ENCODE results near the gene CHRNA9. TPM values are rescaled to one million over a fixed set of nuclear protein-coding genes. Genes with fewer than 3 reads are reported as not detected.

Gene CHRNA9
- total and polyA plus RNA-seq, 4 experiments from 2014 or later, result not detected

GRCh38 chr4:40325406-40326019 lies 9.6 kb upstream of the CHRNA9 start:
- ChIA-PET POLR2A (ENCODE audit: partially characterized antibody) (interaction anchor here (0.6 to 2.2 kb wide), 13 partner anchors 9 to 269 kb away, joined by 3 to 21 read pairs (median 4); partner anchors contain the start of gene N4BP2), CTCF (ENCODE audit: partially characterized antibody) (interaction anchor here (0.6 to 5.1 kb wide), 54 partner anchors 9 to 877 kb away, joined by 3 to 106 read pairs (median 4); partner anchors contain the start of genes CHRNA9, N4BP2, PDS5A and RHOH)
- Histone ChIP-seq H3K27ac (ENCODE audit: low read depth, low read length) (no peak overlapping the region), H3K36me3 (ENCODE audit: insufficient read depth, low read length) (no peaks in the 10 kb centered on the region), H3K9me3 (ENCODE audit: control insufficient read depth in 1 of 2, low read length in 2 of 2) (no peaks in the 10 kb centered on the region), H3K27me3 (ENCODE audit: insufficient read depth, low read length) (no peaks in the 10 kb centered on the region), H3K4me3 (ENCODE audit: low read length in 2 of 2) (no peak overlapping the region), H3K4me1 (ENCODE audit: insufficient read depth, low read length) (peaks cover 5% of the 10 kb centered on the region)
- Mint-ChIP-seq H3K4me1 (peaks cover 5 to 17% (median 6%) of the 10 kb centered on the region in 4 donors), H3K9me3 (no peaks in the 10 kb centered on the region), H3K27ac (peak overlapping the region in 5 of 7 donors; percentile 2 to 80 (median 48)), H3K27me3 (peaks cover 0 to 6% of the 10 kb centered on the region in 2 donors), H3K36me3 (no peaks in the 10 kb centered on the region), H3K4me3 (no peak overlapping the region)
- intact Hi-C loops (cut with micrococcal nuclease), result loop anchor here (1.0 to 5.0 kb wide), 7 partner anchors 8 to 856 kb away; partner anchors contain the start of genes N4BP2 and UBE2K
- DNase-seq, result peak; percentile 75 to 83 (median 79)

- H3K4me1 Mint-ChIP-seq, result peaks cover 4 to 10% (median 6%) of the 10 kb centered on the region in 4 donors
Measured at GRCh38 chr4:40327340-40327739, 7.8 kb upstream of the CHRNA9 start.

GRCh38 chr4:40328383-40328782 lies 6.8 kb upstream of the CHRNA9 start:
- POLR2A ChIA-PET (ENCODE audit: partially characterized antibody), result no interaction called here
- peaks cover 4 to 10% (median 6%) of the 10 kb centered on the region in 4 donors for H3K4me1 Mint-ChIP-seq
- no peak overlapping the region for H3K4me3 Mint-ChIP-seq
- Histone ChIP-seq H3K27ac (ENCODE audit: low read depth, low read length) (no peak overlapping the region), H3K27me3 (ENCODE audit: insufficient read depth, low read length) (no peaks in the 10 kb centered on the region), H3K9me3 (ENCODE audit: control insufficient read depth in 1 of 2, low read length in 2 of 2) (no peaks in the 10 kb centered on the region), H3K4me1 (ENCODE audit: insufficient read depth, low read length) (peaks cover 5% of the 10 kb centered on the region), H3K36me3 (ENCODE audit: insufficient read depth, low read length) (no peaks in the 10 kb centered on the region), H3K4me3 (ENCODE audit: low read length in 2 of 2) (no peak overlapping the region)
- H3K27me3 Mint-ChIP-seq, result peaks cover 3 to 9% of the 10 kb centered on the region in 2 donors
- CTCF ChIA-PET (ENCODE audit: partially characterized antibody), result interaction anchor here (1.0 to 5.1 kb wide), 3 partner anchors 11 to 859 kb away, joined by 3 to 106 read pairs (median 5); no protein-coding TSS in a partner anchor
- intact Hi-C loops (cut with micrococcal nuclease), result loop anchor here (5.0 kb wide), 1 partner anchor 631 kb away; the partner anchor contains the start of gene UBE2K
- DNase-seq, result no peak
- no peaks in the 10 kb centered on the region for H3K36me3 Mint-ChIP-seq
- H3K9me3 Mint-ChIP-seq, result no peaks in the 10 kb centered on the region
- no peak overlapping the region for H3K27ac Mint-ChIP-seq

More at GRCh38 chr4:40327340-40327739, 7.8 kb upstream of the CHRNA9 start:
- no peaks in the 10 kb centered on the region for H3K27me3 ChIP-seq (ENCODE audit: insufficient read depth, low read length)
- Mint-ChIP-seq H3K4me3 (no peak overlapping the region), H3K27me3 (peaks cover 3 to 9% of the 10 kb centered on the region in 2 donors), H3K27ac (no peak overlapping the region), H3K9me3 (no peaks in the 10 kb centered on the region), H3K36me3 (no peaks in the 10 kb centered on the region)
- H3K9me3 ChIP-seq (ENCODE audit: control insufficient read depth in 1 of 2, low read length in 2 of 2), result no peaks in the 10 kb centered on the region
- intact Hi-C loops (cut with micrococcal nuclease), result loop anchor here (5.0 kb wide), 1 partner anchor 630 kb away; the partner anchor contains the start of gene UBE2K
- ChIA-PET CTCF (ENCODE audit: partially characterized antibody) (interaction anchor here (2.6 to 5.1 kb wide), 4 partner anchors 11 to 271 kb away, joined by 60 to 106 read pairs (median 64); partner anchors contain the start of gene N4BP2), POLR2A (ENCODE audit: partially characterized antibody) (interaction anchor here (1.1 kb wide), 1 partner anchor 10 kb away, joined by 4 read pairs; no protein-coding TSS in a partner anchor)
- no peak for DNase-seq
- peaks cover 5% of the 10 kb centered on the region for H3K4me1 ChIP-seq (ENCODE audit: insufficient read depth, low read length)
- no peak overlapping the region for H3K27ac ChIP-seq (ENCODE audit: low read depth, low read length)
- no peaks in the 10 kb centered on the region for H3K36me3 ChIP-seq (ENCODE audit: insufficient read depth, low read length)
- no peak overlapping the region for H3K4me3 ChIP-seq (ENCODE audit: low read length in 2 of 2)

GRCh38 chr4:40329805-40330204 lies 5.3 kb upstream of the CHRNA9 start:
- Mint-ChIP-seq H3K36me3 (no peaks in the 10 kb centered on the region), H3K27me3 (peaks cover 3 to 9% of the 10 kb centered on the region in 2 donors), H3K4me1 (peaks cover 4 to 7% (median 5%) of the 10 kb centered on the region in 4 donors), H3K4me3 (no peak overlapping the region), H3K9me3 (no peaks in the 10 kb centered on the region), H3K27ac (no peak overlapping the region)
- POLR2A ChIA-PET (ENCODE audit: partially characterized antibody), result no interaction called here
- Histone ChIP-seq H3K27me3 (ENCODE audit: insufficient read depth, low read length) (no peaks in the 10 kb centered on the region), H3K36me3 (ENCODE audit: insufficient read depth, low read length) (no peaks in the 10 kb centered on the region), H3K4me1 (ENCODE audit: insufficient read depth, low read length) (peaks cover 5% of the 10 kb centered on the region), H3K27ac (ENCODE audit: low read depth, low read length) (no peak overlapping the region), H3K9me3 (ENCODE audit: control insufficient read depth in 1 of 2, low read length in 2 of 2) (no peaks in the 10 kb centered on the region), H3K4me3 (ENCODE audit: low read length in 2 of 2) (no peak overlapping the region)
- CTCF ChIA-PET (ENCODE audit: partially characterized antibody), result no interaction called here
- intact Hi-C loops (cut with micrococcal nuclease), result loop anchor here (5.0 kb wide), 1 partner anchor 633 kb away; the partner anchor contains the start of gene UBE2K
- DNase-seq, result no peak

- no peak overlapping the region for H3K27ac Mint-ChIP-seq
- H3K36me3 ChIP-seq (ENCODE audit: insufficient read depth, low read length), result no peaks in the 10 kb centered on the region
- peaks cover 0 to 1% (median under 1%) of the 10 kb centered on the region in 4 donors for H3K4me1 Mint-ChIP-seq
- CTCF ChIA-PET (ENCODE audit: partially characterized antibody), result no interaction called here
- H3K4me1 ChIP-seq (ENCODE audit: insufficient read depth, low read length), result no peaks in the 10 kb centered on the region
- peaks cover 3 to 9% of the 10 kb centered on the region in 2 donors for H3K27me3 Mint-ChIP-seq
- H3K4me3 ChIP-seq (ENCODE audit: low read length in 2 of 2), result no peak overlapping the region
- H3K9me3 Mint-ChIP-seq, result no peaks in the 10 kb centered on the region
- H3K36me3 Mint-ChIP-seq, result no peaks in the 10 kb centered on the region
- H3K27ac ChIP-seq (ENCODE audit: low read depth, low read length), result no peak overlapping the region
- H3K4me3 Mint-ChIP-seq, result no peak overlapping the region
- no peak for DNase-seq
- H3K9me3 ChIP-seq (ENCODE audit: control insufficient read depth in 1 of 2, low read length in 2 of 2), result no peaks in the 10 kb centered on the region
- POLR2A ChIA-PET (ENCODE audit: partially characterized antibody), result no interaction called here
- intact Hi-C loops (cut with micrococcal nuclease), result no loop called here
- H3K27me3 ChIP-seq (ENCODE audit: insufficient read depth, low read length), result no peaks in the 10 kb centered on the region
Measured at GRCh38 chr4:40330536-40330935, 4.6 kb upstream of the CHRNA9 start.

GRCh38 chr4:40331101-40331745 lies 3.9 kb upstream of the CHRNA9 start:
- Mint-ChIP-seq H3K9me3 (no peaks in the 10 kb centered on the region), H3K36me3 (no peaks in the 10 kb centered on the region), H3K27ac (no peak overlapping the region), H3K4me1 (no peaks in the 10 kb centered on the region), H3K4me3 (no peak overlapping the region), H3K27me3 (peaks cover 7 to 9% of the 10 kb centered on the region in 2 donors)
- Histone ChIP-seq H3K27me3 (ENCODE audit: insufficient read depth, low read length) (no peaks in the 10 kb centered on the region), H3K27ac (ENCODE audit: low read depth, low read length) (no peak overlapping the region), H3K4me1 (ENCODE audit: insufficient read depth, low read length) (no peaks in the 10 kb centered on the region), H3K36me3 (ENCODE audit: insufficient read depth, low read length) (no peaks in the 10 kb centered on the region), H3K9me3 (ENCODE audit: control insufficient read depth in 1 of 2, low read length in 2 of 2) (no peaks in the 10 kb centered on the region), H3K4me3 (ENCODE audit: low read length in 2 of 2) (no peak overlapping the region)
- CTCF ChIA-PET (ENCODE audit: partially characterized antibody), result interaction anchor here (1.4 kb wide), 1 partner anchor 275 kb away, joined by 4 read pairs; no protein-coding TSS in a partner anchor
- intact Hi-C loops (cut with micrococcal nuclease), result no loop called here
- POLR2A ChIA-PET (ENCODE audit: partially characterized antibody), result no interaction called here
- no peak for DNase-seq

GRCh38 chr4:40331961-40332360 lies 3.2 kb upstream of the CHRNA9 start:
- Mint-ChIP-seq H3K4me1 (no peaks in the 10 kb centered on the region), H3K27me3 (peaks cover 7 to 9% of the 10 kb centered on the region in 2 donors), H3K4me3 (no peak overlapping the region), H3K27ac (no peak overlapping the region), H3K9me3 (no peaks in the 10 kb centered on the region), H3K36me3 (no peaks in the 10 kb centered on the region)
- H3K9me3 ChIP-seq (ENCODE audit: control insufficient read depth in 1 of 2, low read length in 2 of 2), result no peaks in the 10 kb centered on the region
- no peak overlapping the region for H3K27ac ChIP-seq (ENCODE audit: low read depth, low read length)
- no peaks in the 10 kb centered on the region for H3K27me3 ChIP-seq (ENCODE audit: insufficient read depth, low read length)
- DNase-seq, result no peak
- H3K4me3 ChIP-seq (ENCODE audit: low read length in 2 of 2), result no peak overlapping the region
- ChIA-PET POLR2A (ENCODE audit: partially characterized antibody) (no interaction called here), CTCF (ENCODE audit: partially characterized antibody) (interaction anchor here (1.4 kb wide), 1 partner anchor 276 kb away, joined by 4 read pairs; no protein-coding TSS in a partner anchor)
- intact Hi-C loops (cut with micrococcal nuclease), result no loop called here
- H3K4me1 ChIP-seq (ENCODE audit: insufficient read depth, low read length), result no peaks in the 10 kb centered on the region
- H3K36me3 ChIP-seq (ENCODE audit: insufficient read depth, low read length), result no peaks in the 10 kb centered on the region
